ENCODE data around the gene RAB26.

The RAB26 gene

GRCh38 chr16:2183671-2184070 is 35.2 kb downstream of the RAB26 start:
- intact Hi-C loops (cut with DNase I; ENCODE audit: low total_unique reads) = no loop called here

DNA sequence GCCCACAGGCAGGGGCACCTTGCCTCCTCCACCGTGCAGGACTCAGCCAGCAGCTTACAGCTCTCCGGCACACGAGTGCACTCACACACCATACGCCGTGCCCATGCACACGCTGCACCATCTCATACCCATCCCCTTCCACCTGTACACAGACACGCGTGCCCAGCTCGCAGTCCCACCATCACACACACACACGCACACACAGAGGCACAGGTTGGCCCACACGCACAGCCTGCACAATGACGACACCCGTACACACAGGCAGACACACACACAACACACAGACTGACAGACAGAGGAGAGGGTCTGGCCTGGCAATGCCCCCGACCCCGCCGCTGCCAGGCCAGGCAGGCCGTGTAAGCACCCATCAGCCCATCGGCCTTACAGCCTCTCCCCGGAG is 35.9 kb downstream of the RAB26 start:
- TF ChIP-seq CTCF (IDR thresholded peaks at IDR 0.05) = no peak
- H3K4me3 ChIP-seq = no peak overlapping the region
- H3K9me3 ChIP-seq = no peaks in the 10 kb centered on the region
- H3K27ac ChIP-seq = no peak overlapping the region
- no peak for DNase-seq
- H3K36me3 ChIP-seq = no peaks in the 10 kb centered on the region
- H3K4me1 ChIP-seq = no peaks in the 10 kb centered on the region
- H3K27me3 ChIP-seq = peaks cover 0 to 10% of the 10 kb centered on the region in 2 donors
- intact Hi-C loops (cut with DNase I; ENCODE audit: low total_unique reads) = no loop called here

More at GRCh38 chr16:2183671-2184070, 35.2 kb downstream of the RAB26 start:
- TF ChIP-seq CTCF (IDR thresholded peaks at IDR 0.05) = no peak
- H3K4me3 ChIP-seq = no peak overlapping the region
- H3K27me3 ChIP-seq = peaks cover 0 to 11% of the 10 kb centered on the region in 2 donors
- no peaks in the 10 kb centered on the region for H3K4me1 ChIP-seq
- no peak for DNase-seq
- H3K27ac ChIP-seq = no peak overlapping the region
- H3K36me3 ChIP-seq = no peaks in the 10 kb centered on the region
- H3K9me3 ChIP-seq = no peaks in the 10 kb centered on the region

DNA sequence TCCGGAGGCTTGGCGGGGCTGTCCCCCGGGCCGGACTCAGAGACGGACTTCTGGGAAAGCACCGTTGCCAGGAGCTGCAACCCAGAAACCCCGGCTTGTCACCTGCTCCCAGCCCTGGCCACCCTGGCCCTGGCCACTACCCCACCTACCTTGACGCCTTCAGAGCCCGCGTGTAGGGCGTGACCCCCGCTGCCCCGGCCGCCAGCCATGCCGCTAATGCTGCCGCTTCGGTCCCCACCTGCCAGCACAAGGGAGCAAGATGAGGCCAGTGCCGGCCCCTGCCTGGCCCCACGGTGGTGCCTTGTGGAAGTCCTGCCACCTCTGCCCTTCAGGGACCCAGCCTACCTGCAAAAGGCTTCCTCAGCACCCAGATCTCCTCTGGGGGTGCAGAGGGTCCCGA is 36.5 kb downstream of the RAB26 start:
- DNase-seq = no peak
- no peaks in the 10 kb centered on the region for H3K4me1 ChIP-seq
- no peaks in the 10 kb centered on the region for H3K36me3 ChIP-seq
- no peak overlapping the region for H3K4me3 ChIP-seq
- no peaks in the 10 kb centered on the region for H3K9me3 ChIP-seq
- H3K27ac ChIP-seq = no peak overlapping the region
- intact Hi-C loops (cut with DNase I; ENCODE audit: low total_unique reads) = no loop called here
- peaks cover 0 to 7% of the 10 kb centered on the region in 2 donors for H3K27me3 ChIP-seq
- no peak for TF ChIP-seq CTCF (IDR thresholded peaks at IDR 0.05)

DNA sequence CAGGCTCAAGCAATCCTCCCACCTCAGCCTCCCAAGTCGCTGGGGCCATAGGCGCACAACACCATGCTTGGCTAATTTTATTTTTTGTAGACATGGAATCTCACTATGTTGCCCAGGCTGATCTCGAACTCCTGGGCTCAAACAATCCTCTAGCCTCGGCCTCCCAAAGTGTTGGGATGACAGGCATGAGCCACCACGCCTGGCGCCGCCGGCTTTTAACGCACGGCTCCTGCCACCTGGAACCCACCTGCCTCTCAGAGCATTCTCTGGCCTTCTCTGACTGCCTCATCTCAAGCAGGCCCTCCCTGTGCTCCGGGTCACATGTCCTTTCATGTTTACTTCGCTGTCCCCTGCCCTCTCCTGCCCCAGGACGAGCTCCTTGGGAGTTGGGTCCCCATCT is 37.6 kb downstream of the RAB26 start:
- Histone ChIP-seq H3K4me1 (no peaks in the 10 kb centered on the region), H3K27ac (no peak overlapping the region), H3K9me3 (no peaks in the 10 kb centered on the region), H3K4me3 (no peak overlapping the region), H3K36me3 (no peaks in the 10 kb centered on the region), H3K27me3 (peaks cover 0 to 5% of the 10 kb centered on the region in 2 donors)
- intact Hi-C loops (cut with DNase I; ENCODE audit: low total_unique reads) = no loop called here
- DNase-seq = no peak
- no peak for TF ChIP-seq CTCF (IDR thresholded peaks at IDR 0.05)

- Histone ChIP-seq H3K4me1 (no peaks in the 10 kb centered on the region), H3K4me3 (no peak overlapping the region), H3K27me3 (peaks cover 0 to 5% of the 10 kb centered on the region in 2 donors), H3K9me3 (no peaks in the 10 kb centered on the region), H3K36me3 (no peaks in the 10 kb centered on the region), H3K27ac (no peak overlapping the region)
- TF ChIP-seq CTCF (IDR thresholded peaks at IDR 0.05) = no peak
- intact Hi-C loops (cut with DNase I; ENCODE audit: low total_unique reads) = no loop called here
- no peak for DNase-seq
These were observed 38.1 kb downstream of the RAB26 start for GRCh38 chr16:2186505-2186904.

- no peak overlapping the region for H3K27ac ChIP-seq
- peaks cover 0 to 5% of the 10 kb centered on the region in 2 donors for H3K27me3 ChIP-seq
- intact Hi-C loops (cut with DNase I; ENCODE audit: low total_unique reads) = no loop called here
- no peak for TF ChIP-seq CTCF (IDR thresholded peaks at IDR 0.05)
- no peaks in the 10 kb centered on the region for H3K36me3 ChIP-seq
- no peak for DNase-seq
- no peaks in the 10 kb centered on the region for H3K9me3 ChIP-seq
- H3K4me1 ChIP-seq = no peaks in the 10 kb centered on the region
- no peak overlapping the region for H3K4me3 ChIP-seq
These were observed 38.8 kb downstream of the RAB26 start for GRCh38 chr16:2187212-2187611.

Measured in tibial artery (tissue), 4 donors.